ENCODE data around the gene ZNF385A.
"Not testable (repeated sequence)": the region's sequence is repeated elsewhere in the genome, so short reads cannot be mapped to it uniquely, and the experiment has no call there.

ZNF385A gene

DNA sequence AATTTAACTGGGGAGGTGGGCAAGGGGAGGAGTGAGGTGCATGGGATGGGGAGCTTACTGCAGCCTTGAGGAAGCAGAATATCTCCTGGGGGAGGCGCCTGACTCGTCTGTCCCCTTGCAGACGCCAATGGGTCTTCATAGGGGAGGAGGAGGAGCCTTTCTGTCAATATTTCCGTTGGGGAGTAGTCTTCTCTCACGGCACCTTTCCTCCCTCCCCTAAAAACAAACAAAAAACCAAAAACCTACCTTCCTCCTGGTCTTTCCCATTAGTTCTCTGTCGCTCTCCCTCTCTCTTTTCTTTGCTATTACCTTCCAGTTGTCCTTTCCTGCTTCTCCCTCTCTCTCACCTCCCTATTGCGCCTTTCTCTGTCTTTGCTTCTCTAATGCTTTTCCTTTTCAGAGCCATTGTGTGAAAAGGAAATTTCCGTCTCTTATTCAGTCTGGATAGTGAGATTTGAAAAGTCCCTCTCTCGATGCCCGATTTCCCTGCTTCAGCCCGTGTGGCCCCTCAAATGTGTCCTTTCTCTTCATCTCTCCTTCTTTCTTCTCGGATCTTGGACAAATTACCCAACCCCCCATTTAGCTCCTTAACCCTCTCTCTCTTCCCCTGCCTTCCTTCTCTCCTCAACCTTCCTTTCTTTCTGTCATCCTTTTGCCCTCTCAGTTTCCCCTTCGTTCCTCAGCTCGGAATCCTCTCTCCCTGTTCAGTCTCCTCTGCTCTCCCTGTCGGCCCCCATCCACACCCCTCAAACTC is 26.2 kb downstream of the ZNF385A start:
- DNase-seq (ENCODE audit: low read depth) = peak; percentile 57
- TF ChIP-seq, protein P1, sequence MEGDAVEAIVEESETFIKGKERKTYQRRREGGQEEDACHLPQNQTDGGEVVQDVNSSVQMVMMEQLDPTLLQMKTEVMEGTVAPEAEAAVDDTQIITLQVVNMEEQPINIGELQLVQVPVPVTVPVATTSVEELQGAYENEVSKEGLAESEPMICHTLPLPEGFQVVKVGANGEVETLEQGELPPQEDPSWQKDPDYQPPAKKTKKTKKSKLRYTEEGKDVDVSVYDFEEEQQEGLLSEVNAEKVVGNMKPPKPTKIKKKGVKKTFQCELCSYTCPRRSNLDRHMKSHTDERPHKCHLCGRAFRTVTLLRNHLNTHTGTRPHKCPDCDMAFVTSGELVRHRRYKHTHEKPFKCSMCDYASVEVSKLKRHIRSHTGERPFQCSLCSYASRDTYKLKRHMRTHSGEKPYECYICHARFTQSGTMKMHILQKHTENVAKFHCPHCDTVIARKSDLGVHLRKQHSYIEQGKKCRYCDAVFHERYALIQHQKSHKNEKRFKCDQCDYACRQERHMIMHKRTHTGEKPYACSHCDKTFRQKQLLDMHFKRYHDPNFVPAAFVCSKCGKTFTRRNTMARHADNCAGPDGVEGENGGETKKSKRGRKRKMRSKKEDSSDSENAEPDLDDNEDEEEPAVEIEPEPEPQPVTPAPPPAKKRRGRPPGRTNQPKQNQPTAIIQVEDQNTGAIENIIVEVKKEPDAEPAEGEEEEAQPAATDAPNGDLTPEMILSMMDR (conservative IDR thresholded peaks at IDR 0.05; ENCODE audit: low read depth, low read length) = no peak
- H3K4me3 ChIP-seq (ENCODE audit: low read depth, low read length) = peak overlapping the region; percentile 88

DNA sequence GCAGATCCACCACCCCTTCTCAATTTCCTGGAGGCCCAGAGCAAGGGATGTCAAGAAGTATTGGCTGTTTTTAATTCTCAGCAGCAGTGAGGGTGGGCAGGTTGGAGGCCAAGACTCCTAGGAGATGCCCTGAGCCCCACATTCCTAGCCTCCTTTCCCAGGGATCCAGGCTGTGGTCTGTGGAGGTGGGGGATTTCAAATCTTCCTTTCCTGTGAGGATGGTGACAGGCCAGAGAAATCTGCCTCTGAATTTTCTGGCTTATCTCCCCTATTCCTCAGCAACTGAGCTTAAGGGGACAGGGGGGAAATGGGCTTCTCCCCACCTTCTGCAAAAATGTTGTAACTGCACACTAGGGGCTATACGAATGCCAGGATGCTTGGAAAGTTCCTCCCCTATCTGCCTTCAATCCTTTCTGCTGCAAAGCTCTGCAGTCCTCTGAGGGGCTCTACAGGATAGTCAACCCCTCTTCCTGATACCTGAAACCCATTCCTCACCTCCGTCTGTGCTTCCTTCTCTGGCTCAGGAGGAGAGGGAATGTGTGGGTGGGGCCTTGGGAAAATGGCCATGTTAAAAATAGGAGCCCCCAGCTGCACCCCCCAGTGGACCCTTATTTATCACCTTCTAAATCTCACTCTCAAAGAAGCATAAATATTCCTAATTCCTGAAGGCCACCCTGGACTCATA is 26.9 kb downstream of the ZNF385A start:
- peak overlapping the region; percentile 88 for H3K4me3 ChIP-seq (ENCODE audit: low read depth, low read length)
- TF ChIP-seq, protein P1 (conservative IDR thresholded peaks at IDR 0.05; ENCODE audit: low read depth, low read length) = no peak
- DNase-seq (ENCODE audit: low read depth) = no peak

DNA sequence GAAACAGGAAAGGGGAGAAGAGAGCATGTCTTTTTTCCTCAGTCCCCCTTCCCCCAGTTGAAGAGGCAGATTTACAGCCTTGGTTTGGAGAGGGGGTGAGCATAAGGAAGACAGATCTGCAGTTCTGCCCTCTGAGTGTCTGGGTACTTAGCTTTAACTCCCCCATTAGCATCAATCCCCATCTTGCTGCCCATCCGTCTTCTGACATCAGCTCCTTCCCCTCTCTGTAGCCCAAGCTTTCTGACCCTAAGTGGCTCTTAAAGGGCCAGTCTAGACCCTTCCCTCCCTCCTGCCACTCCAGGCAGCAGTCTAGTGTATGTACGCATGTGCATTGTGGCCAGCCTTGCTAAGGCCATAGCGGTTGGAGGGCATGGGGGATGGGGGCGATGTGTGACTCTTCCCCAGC is 27.6 kb downstream of the ZNF385A start:
- TF ChIP-seq, protein P1 (conservative IDR thresholded peaks at IDR 0.05; ENCODE audit: low read depth, low read length) = no peak
- H3K4me3 ChIP-seq (ENCODE audit: low read depth, low read length) = no peak overlapping the region
- DNase-seq (ENCODE audit: low read depth) = no peak

DNA sequence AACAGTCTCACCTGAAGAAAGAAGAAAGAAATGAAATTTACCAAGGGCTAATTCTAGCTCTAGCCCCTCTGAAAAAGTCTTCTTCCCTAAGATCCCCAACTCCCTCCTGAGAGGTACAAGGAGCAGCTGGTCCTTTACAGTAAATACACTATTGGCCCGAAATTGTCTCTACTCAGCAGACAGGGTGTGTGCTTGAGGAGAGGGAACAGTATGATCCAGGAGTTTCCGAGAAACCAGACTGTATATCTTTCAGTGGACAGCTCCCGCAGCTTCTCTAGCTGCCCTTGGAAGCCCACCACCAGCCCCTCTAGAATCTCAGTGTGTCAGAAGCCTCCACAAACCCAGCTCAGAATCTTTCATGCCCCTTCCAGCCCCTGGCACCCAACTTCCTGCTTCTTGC is 28.3 kb downstream of the ZNF385A start:
- TF ChIP-seq, protein P1 (conservative IDR thresholded peaks at IDR 0.05; ENCODE audit: low read depth, low read length) = no peak
- H3K4me3 ChIP-seq (ENCODE audit: low read depth, low read length) = no peak overlapping the region
- no peak for DNase-seq (ENCODE audit: low read depth)

DNA sequence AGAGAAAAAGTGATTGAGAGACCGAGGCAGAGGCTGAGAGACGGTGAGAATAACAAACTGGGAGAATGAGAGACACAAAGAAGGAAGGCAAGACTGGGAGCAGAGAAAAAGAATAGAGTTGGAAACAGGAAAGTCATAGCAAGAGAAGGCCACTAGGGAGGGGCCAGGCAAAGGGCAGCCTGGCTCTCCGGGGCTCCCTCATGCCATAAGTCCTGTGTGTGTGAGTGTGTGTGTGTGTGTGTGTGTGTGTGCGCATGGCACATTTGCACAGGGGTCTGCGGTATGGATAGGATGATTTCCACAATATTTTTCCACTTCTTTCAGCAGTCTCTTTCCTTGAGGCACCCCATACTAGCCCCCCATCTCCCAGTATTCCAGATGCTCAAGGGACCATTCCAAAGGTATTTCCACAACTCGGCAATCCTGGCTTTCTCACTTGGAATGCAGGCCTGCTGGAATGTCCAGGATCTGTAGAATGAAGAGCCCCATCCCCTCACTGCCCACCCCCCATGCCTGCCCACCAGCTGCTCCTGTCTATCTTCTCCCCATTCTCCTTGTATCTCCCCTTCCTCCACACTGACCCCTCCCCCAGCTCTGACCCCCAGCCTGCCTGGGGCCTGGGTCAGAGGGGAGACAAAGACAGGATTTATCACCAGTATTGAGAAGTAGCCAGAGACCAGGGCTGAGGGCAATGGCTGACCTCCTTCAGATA is 29.3 kb downstream of the ZNF385A start:
- H3K4me3 ChIP-seq (ENCODE audit: low read depth, low read length) = no peak overlapping the region
- TF ChIP-seq, protein P1 (conservative IDR thresholded peaks at IDR 0.05; ENCODE audit: low read depth, low read length) = peak; percentile 12
- DNase-seq (ENCODE audit: low read depth) = no peak

DNA sequence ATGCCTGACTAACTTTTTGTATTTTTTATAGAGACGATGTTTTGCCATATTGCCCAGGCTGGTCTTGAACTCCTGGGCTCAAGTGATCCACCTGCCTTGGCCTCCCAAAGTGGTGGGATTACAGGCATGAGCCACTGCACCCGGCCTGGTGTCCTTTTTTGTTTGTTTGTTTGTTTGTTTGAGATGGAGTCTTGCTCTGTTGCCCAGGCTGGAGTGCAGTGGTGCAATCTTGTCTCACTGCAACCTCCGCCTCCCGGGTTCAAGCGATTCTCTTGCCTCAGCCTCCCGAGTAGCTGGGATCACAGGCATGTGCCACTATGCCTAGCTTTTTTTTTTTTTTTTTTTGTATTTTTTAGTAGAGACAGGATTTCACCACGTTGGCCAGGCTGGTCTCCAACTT is 30.3 kb downstream of the ZNF385A start:
- DNase-seq (ENCODE audit: low read depth); H3K4me3 ChIP-seq (ENCODE audit: low read depth, low read length): not testable (repeated sequence)

Data from choroid plexus epithelial cell (primary cell).